HepG2 (cell line): ENCODE results near the gene SLC6A6. TPM values are rescaled to one million over a fixed set of nuclear protein-coding genes. Genes with fewer than 3 reads are reported as not detected.

Experiments used
- ATAC-seq: fragments of 200-7000 bp; cut with Tn5 transposase; 3 replicates; pipeline ENCODE4 v1.9.1; 2020; ENCODE audit warnings: mild to moderate bottlenecking, moderate library complexity
- BruUV-seq: library from RNA; stranded (reverse); fragments of 400-500 nt; replicated peaks from 2 replicates; lab custom pipeline; 2021; lab: Mats Ljungman, UMichigan
- CTCF ChIA-PET: fragments of 300-600 bp; formaldehyde crosslinking; extraction: SDS; loops from one replicate; lab custom pipeline; 2021; ENCODE audit warnings: low total read pairs, inconsistent platforms, low intra/inter-chr PET ratio; lab: Yijun Ruan, JAX
- POLR2A ChIA-PET: fragments of 350-600 bp; sonication (Branson Sonifier 250); formaldehyde crosslinking; loops from one replicate; lab custom pipeline; 2020; ENCODE audit warnings: antibody characterized with exemption, inconsistent platforms; lab: Yijun Ruan, JAX
- DNase-seq: peaks from one replicate; pipeline ENCODE4 v3.0.0-alpha.2; 2015; ENCODE audit warnings: low spot score
- FAIRE-seq: peaks from 3 replicates; lab custom pipeline; 2011; peaks lifted over from hg19 to GRCh38; lab: Jason Lieb, UNC
- H2AFZ ChIP-seq: one replicate; pipeline ENCODE4 v1.6.1; 2011; ENCODE audit warnings: low read length, inconsistent platforms
- H3K27ac ChIP-seq: fragments of 300-600 bp; 3 replicates; pipeline ENCODE4 v1.8.0; 2011; ENCODE audit warnings: mixed run types, mild to moderate bottlenecking, mixed read lengths, low read length, inconsistent platforms; ENCODE audit not compliant: insufficient read depth; ENCODE audit errors: extremely low read length
- H3K27me3 ChIP-seq, 2 experiments: fragments of 200-600 bp in 1 of 2; 2 replicates in 1 of 2; 3 replicates in 1 of 2; pipeline versions ENCODE4 v1.6.0 to v1.8.0; 2011; ENCODE audit warnings: low read length in 2 of 2, mild to moderate bottlenecking in 2 of 2, moderate library complexity in 2 of 2, inconsistent platforms in 1 of 2; ENCODE audit not compliant: insufficient read depth in 2 of 2, control insufficient read depth in 1 of 2
- H3K36me3 ChIP-seq, 2 experiments: fragments of 200-600 bp in 1 of 2; replicated peaks in 1 of 2; 2 replicates in 1 of 2; 3 replicates in 1 of 2; pipeline versions ENCODE4 v1.5.1 to v1.8.0; 2011; ENCODE audit warnings: low read length in 2 of 2, inconsistent platforms in 1 of 2; ENCODE audit not compliant: insufficient read depth in 2 of 2, control insufficient read depth in 1 of 2
- H3K4me1 ChIP-seq: 2 replicates; pipeline ENCODE4 v1.5.1; 2012; ENCODE audit warnings: low read length, inconsistent platforms; ENCODE audit not compliant: insufficient read depth
- H3K4me2 ChIP-seq: 2 replicates; pipeline ENCODE4 v1.6.0; 2011; ENCODE audit warnings: low read depth, low read length, inconsistent platforms
- H3K4me3 ChIP-seq, 3 experiments: fragments of 200-600 bp in 1 of 3; sonication (generic), shearing (Covaris generic) in 1 of 3; replicated peaks in 1 of 3; 2 replicates each; pipeline ENCODE4 v1.5.1; 2011 to 2016; ENCODE audit warnings: low read length in 3 of 3, inconsistent platforms in 2 of 3, low read depth in 2 of 3, mild to moderate bottlenecking in 2 of 3, control low read depth in 1 of 3, mixed read lengths in 1 of 3; ENCODE audit not compliant: insufficient read depth in 1 of 3
- H3K79me2 ChIP-seq: one replicate; pipeline ENCODE4 v1.6.1; 2011; ENCODE audit warnings: low read length, inconsistent platforms; ENCODE audit not compliant: insufficient read depth
- H3K9ac ChIP-seq: 2 replicates; pipeline ENCODE4 v1.6.0; 2011; ENCODE audit warnings: mild to moderate bottlenecking, low read depth, low read length, inconsistent platforms; ENCODE audit not compliant: insufficient read depth
- H3K9me3 ChIP-seq: 2 replicates; pipeline ENCODE4 v1.5.1; 2012; ENCODE audit warnings: mild to moderate bottlenecking, low read length
- H4K20me1 ChIP-seq: 2 replicates; pipeline ENCODE4 v1.6.0; 2011; ENCODE audit warnings: inconsistent platforms, mild to moderate bottlenecking, low read length, moderate library complexity; ENCODE audit not compliant: insufficient read depth
- ARNTL ChIP-seq: sonication (generic); formaldehyde crosslinking; IDR thresholded peaks from 2 replicates; pipeline ENCODE4 v1.4.0; 2020; ENCODE audit warnings: mild to moderate bottlenecking, missing genetic modification reagents
- IRF2 ChIP-seq: IDR thresholded peaks from 2 replicates; pipeline ENCODE4 v1.6.1; 2018; ENCODE audit warnings: missing genetic modification reagents, missing compliant biosample characterization
- KAT7 ChIP-seq: IDR thresholded peaks from 2 replicates; pipeline ENCODE4 v1.6.1; 2018; ENCODE audit warnings: borderline replicate concordance, missing compliant biosample characterization
- KDM3A ChIP-seq: IDR thresholded peaks from 2 replicates; pipeline ENCODE4 v1.6.1; 2018; ENCODE audit warnings: low read depth, missing compliant biosample characterization
- NAIF1 ChIP-seq: sonication (generic); formaldehyde crosslinking; IDR thresholded peaks from 2 replicates; pipeline ENCODE4 v1.5.0; 2020; ENCODE audit warnings: mild to moderate bottlenecking, missing genetic modification reagents, borderline replicate concordance
- NCOA2 ChIP-seq: sonication (generic); formaldehyde crosslinking; IDR thresholded peaks from 2 replicates; pipeline ENCODE4 v1.8.0; 2022; ENCODE audit warnings: inconsistent platforms
- PRPF4 ChIP-seq: fragments of 200-400 bp; formaldehyde crosslinking; IDR thresholded peaks from 2 replicates; pipeline ENCODE4 v1.6.1; 2016; ENCODE audit warnings: low read length, low read depth; ENCODE audit not compliant: poor library complexity, severe bottlenecking
- RBAK ChIP-seq: sonication (generic); formaldehyde crosslinking; IDR thresholded peaks from 2 replicates; pipeline ENCODE4 v1.5.1; 2020; ENCODE audit warnings: mild to moderate bottlenecking, missing genetic modification reagents
- SUZ12 ChIP-seq: fragments of 150-350 bp; IDR thresholded peaks from 2 replicates; pipeline ENCODE4 v1.6.1; 2014; ENCODE audit warnings: low read depth, low read length
- ZIK1 ChIP-seq: sonication (generic); formaldehyde crosslinking; IDR thresholded peaks from 2 replicates; pipeline ENCODE4 v1.5.0; 2020; ENCODE audit warnings: mild to moderate bottlenecking, low read depth, missing genetic modification reagents, borderline replicate concordance
- ZNF317 ChIP-seq: sonication (generic); formaldehyde crosslinking; IDR thresholded peaks from 2 replicates; pipeline ENCODE4 v1.5.0; 2020; ENCODE audit warnings: mild to moderate bottlenecking, missing genetic modification reagents
- ZSCAN22 ChIP-seq: sonication (generic); formaldehyde crosslinking; IDR thresholded peaks from 2 replicates; pipeline ENCODE4 v1.4.0; 2020; ENCODE audit warnings: mild to moderate bottlenecking, missing genetic modification reagents
- WGBS: methylation state at CpG from one replicate; pipeline ENCODE4 v1.1.6; 2017; ENCODE audit warnings: low lambda C conversion rate; 5-methylcytosine and 5-hydroxymethylcytosine counted together
- in situ Hi-C: cut with HindIII; loops from 2 replicates; pipeline ENCODE4 v1.10.0; 2017; ENCODE audit warnings: low pct_unique_long_range_greater_than_20kb; ENCODE audit not compliant: extremely low pct_ligation_motif_present
- intact Hi-C: fragments of 100-400 bp; cut with micrococcal nuclease; formaldehyde crosslinking; loops from one replicate; pipeline ENCODE4 v1.10.0; 2022; ENCODE audit not compliant: unreplicated experiment
- polyA plus RNA-seq, 8 experiments: library from polyadenylated mRNA; depleted of rRNA in 3 of 8; stranded (reverse) in 7 of 8; unstranded in 1 of 8; fragments of >200 nt; fragmentation: Illumina TruSeq in 4 of 8; extraction: Trizol in 4 of 8; gene quantifications; 2 replicates each; pipeline versions ENCODE4 v1.2.1 to v1.2.3, GENCODE V29; 2011 to 2016; ENCODE audit warnings: low read depth in 4 of 8, missing spikeins in 1 of 8, mixed read lengths in 1 of 8; ENCODE audit not compliant: insufficient read depth in 1 of 8
- total RNA-seq, 5 experiments: library from RNA; depleted of rRNA; stranded (reverse); fragments of >200 nt; fragmentation: Illumina TruSeq; extraction: Trizol; gene quantifications; 2 replicates each; pipeline ENCODE4 v1.2.3, GENCODE V29; 2016; ENCODE audit warnings: low read depth in 1 of 5
- TF ChIP-seq, protein P1 (sequence below): sonication (generic); formaldehyde crosslinking; IDR thresholded peaks from 2 replicates; pipeline ENCODE4 v1.8.0; 2022; ENCODE audit warnings: low read depth, missing genetic modification reagents

SLC6A6 gene
- total and polyA plus RNA-seq, 2 of the 13 experiments (the other 11 are each of a cell fraction or from before 2014, with no cell fraction given): 14.1 to 20.7 TPM

DNA sequence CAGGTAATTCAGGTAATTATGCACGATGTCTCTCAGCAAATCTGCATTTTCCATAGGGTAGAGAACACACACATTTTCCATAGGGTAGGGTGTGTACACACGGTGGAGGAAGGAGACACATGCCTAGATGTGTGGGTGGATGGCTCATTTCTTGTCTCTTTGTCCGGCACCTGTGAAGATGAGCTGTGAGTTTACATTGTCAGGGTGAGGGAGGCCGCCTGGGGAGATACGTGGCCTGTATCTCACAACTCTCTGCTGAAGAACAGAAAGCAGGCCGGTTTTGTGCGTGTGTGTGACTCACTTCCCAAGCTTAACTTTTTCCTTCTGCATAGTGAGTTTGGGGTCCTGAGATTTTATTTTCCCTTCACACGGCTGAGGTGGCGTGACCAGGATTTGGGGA is 60.3 kb downstream of the SLC6A6 start:
- H3K27me3 ChIP-seq: no peaks in the 10 kb centered on the region
- no peaks in the 10 kb centered on the region for H3K9me3 ChIP-seq
- no peaks in the 10 kb centered on the region for H3K79me2 ChIP-seq
- H2AFZ ChIP-seq: no peak overlapping the region
- H3K27ac ChIP-seq: no peak overlapping the region
- FAIRE-seq: no peak
- H3K9ac ChIP-seq: no peak overlapping the region
- no peak for TF ChIP-seq SUZ12
- TF ChIP-seq KAT7: no peak
- no peak for TF ChIP-seq KDM3A (CRISPR knock-in tag)
- no peak for TF ChIP-seq ZIK1 (CRISPR knock-in tag)
- TF ChIP-seq IRF2 (CRISPR knock-in tag): no peak
- no peak for TF ChIP-seq PRPF4
- TF ChIP-seq ZNF317 (CRISPR knock-in tag): no peak
- TF ChIP-seq RBAK (CRISPR knock-in tag): no peak
- no peak for TF ChIP-seq ZSCAN22 (CRISPR knock-in tag)
- TF ChIP-seq, protein P1, sequence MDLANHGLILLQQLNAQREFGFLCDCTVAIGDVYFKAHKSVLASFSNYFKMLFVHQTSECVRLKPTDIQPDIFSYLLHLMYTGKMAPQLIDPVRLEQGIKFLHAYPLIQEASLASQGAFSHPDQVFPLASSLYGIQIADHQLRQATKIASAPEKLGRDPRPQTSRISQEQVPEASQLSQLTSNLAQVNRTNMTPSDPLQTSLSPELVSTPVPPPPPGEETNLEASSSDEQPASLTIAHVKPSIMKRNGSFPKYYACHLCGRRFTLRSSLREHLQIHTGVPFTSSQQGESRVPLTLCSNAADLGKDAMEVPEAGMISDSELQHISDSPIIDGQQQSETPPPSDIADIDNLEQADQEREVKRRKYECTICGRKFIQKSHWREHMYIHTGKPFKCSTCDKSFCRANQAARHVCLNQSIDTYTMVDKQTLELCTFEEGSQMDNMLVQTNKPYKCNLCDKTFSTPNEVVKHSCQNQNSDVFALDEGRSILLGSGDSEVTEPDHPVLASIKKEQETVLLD (CRISPR knock-in tag): no peak
- TF ChIP-seq ARNTL (CRISPR knock-in tag): no peak
- TF ChIP-seq NAIF1 (CRISPR knock-in tag): no peak
- no peak for TF ChIP-seq NCOA2 (CRISPR knock-in tag)
- ChIA-PET CTCF (interaction anchor here (3.7 kb wide), 1 partner anchor 202 kb away, joined by 41 read pairs; no protein-coding TSS in a partner anchor), POLR2A (no interaction called here)
- no TSS peak for BruUV-seq
- intact Hi-C loops (no loop called here), in situ Hi-C loops (loop anchor here (5.0 to 10.0 kb wide), 4 partner anchors 60 to 568 kb away; partner anchors contain the start of gene SLC6A6)
- H3K4me1 ChIP-seq: no peaks in the 10 kb centered on the region
- H4K20me1 ChIP-seq: no peaks in the 10 kb centered on the region
- no peak for DNase-seq
- H3K4me2 ChIP-seq: no peak overlapping the region
- no peak overlapping the region for H3K4me3 ChIP-seq
- H3K36me3 ChIP-seq: peaks cover 13 to 38% of the 10 kb centered on the region in 2 experiments; a peak in 4 of 5 replicates
- 94% methylated on average over 9 of the region's 9 CpGs for WGBS
- no peak for ATAC-seq
